Measurements from ENCODE around the gene CASP2. TPM values are rescaled to one million over a fixed set of nuclear protein-coding genes. Genes with fewer than 3 reads are reported as not detected.

CASP2 gene
- polyA plus RNA-seq, 2 of the 4 experiments (the other 2 are of a cell fraction), result 17.7 to 26.0 TPM

GRCh38 chr7:143245123-143245522 is 43.0 kb upstream of the CASP2 start:
- TF ChIP-seq ATOH8 (CRISPR knock-in tag; IDR thresholded peaks at IDR 0.05; ENCODE audit: low read depth) (no peak), JUNB (IDR thresholded peaks at IDR 0.05) (0 out of 2 replicates have a peak, but pooled peaks have one; percentile 26), E2F6 (IDR thresholded peaks at IDR 0.05; ENCODE audit: borderline replicate concordance, low read depth) (no peak), HDAC2 (IDR thresholded peaks at IDR 0.05) (no peak), HEYL (CRISPR knock-in tag; IDR thresholded peaks at IDR 0.05) (no peak), BHLHE40 (IDR thresholded peaks at IDR 0.05; ENCODE audit: low read depth, low read length) (no peak), FOSL2 (IDR thresholded peaks at IDR 0.05) (no peak), FOSL2 (CRISPR knock-in tag; IDR thresholded peaks at IDR 0.05) (peak; percentile 35; the same call in 1 of the 2 replicates)
- peak overlapping the region; percentile 28 for H3K4me2 ChIP-seq

GRCh38 chr7:143247372-143247771 is 40.8 kb upstream of the CASP2 start:
- H3K27ac ChIP-seq, result no peak overlapping the region

More at GRCh38 chr7:143245123-143245522, 43.0 kb upstream of the CASP2 start:
- no peak for ATAC-seq
- peak in 1 of 2 experiments; percentile 17 for DNase-seq (ENCODE audit: low read depth in 1 of 2, low spot score in 1 of 2)
- H3K4me1 ChIP-seq, result peaks cover 9% of the 10 kb centered on the region
- H3K9me3 ChIP-seq, result no peaks in the 10 kb centered on the region
- 8% methylated on average over 3 of the region's 3 CpGs for WGBS (ENCODE audit: missing lambda C conversion rate)
- H3K27ac ChIP-seq, result no peak overlapping the region
- H3K4me3 ChIP-seq, result no peak overlapping the region
- POLR2A ChIA-PET, result interaction anchor here (0.6 kb wide), 1 partner anchor 64 kb away, joined by 10 read pairs; no protein-coding TSS in a partner anchor
- FAIRE-seq, result no peak
- CTCF ChIA-PET, result interaction anchor here (1.0 to 2.7 kb wide), 3 partner anchors 11 to 237 kb away, joined by 3 to 10 read pairs (median 4); no protein-coding TSS in a partner anchor

More at GRCh38 chr7:143247372-143247771, 40.8 kb upstream of the CASP2 start:
- Histone ChIP-seq H3K4me3 (no peak overlapping the region), H3K4me1 (peaks cover 9% of the 10 kb centered on the region), H3K9me3 (no peaks in the 10 kb centered on the region), H3K4me2 (no peak overlapping the region)
- TF ChIP-seq BCL3 (IDR thresholded peaks at IDR 0.05) (no peak), NR3C1 (IDR thresholded peaks at IDR 0.05) (no peak), RARB (CRISPR knock-in tag; IDR thresholded peaks at IDR 0.05) (no peak), TFCP2L1 (CRISPR knock-in tag; IDR thresholded peaks at IDR 0.05) (no peak), HEYL (CRISPR knock-in tag; IDR thresholded peaks at IDR 0.05) (no peak), USF2 (IDR thresholded peaks at IDR 0.05) (no peak), MYC (IDR thresholded peaks at IDR 0.05; ENCODE audit: borderline replicate concordance, low read length) (no peak), CTCF (IDR thresholded peaks at IDR 0.05) (no peak), REST (IDR thresholded peaks at IDR 0.05) (no peak)
- ATAC-seq, result no peak
- DNase-seq (ENCODE audit: low read depth in 1 of 2, low spot score in 1 of 2), result no peak
- FAIRE-seq, result no peak
- POLR2A ChIA-PET, result no interaction called here
- CTCF ChIA-PET, result interaction anchor here (1.0 kb wide), 1 partner anchor 63 kb away, joined by 3 read pairs; no protein-coding TSS in a partner anchor
- WGBS (ENCODE audit: missing lambda C conversion rate), result 24% methylated on average over 1 of the region's 1 CpG

Measured in A549 (cell line).